ENCODE data around the gene WARS2.

WARS2 gene

GRCh38 chr1:119083479-119083878, 57.0 kb downstream of the WARS2 start:
- no peak for DNase-seq (ENCODE audit: low spot score)

- DNase-seq (ENCODE audit: low spot score), result no peak
Observed at GRCh38 chr1:119081700-119082099, 58.8 kb downstream of the WARS2 start.

DNA sequence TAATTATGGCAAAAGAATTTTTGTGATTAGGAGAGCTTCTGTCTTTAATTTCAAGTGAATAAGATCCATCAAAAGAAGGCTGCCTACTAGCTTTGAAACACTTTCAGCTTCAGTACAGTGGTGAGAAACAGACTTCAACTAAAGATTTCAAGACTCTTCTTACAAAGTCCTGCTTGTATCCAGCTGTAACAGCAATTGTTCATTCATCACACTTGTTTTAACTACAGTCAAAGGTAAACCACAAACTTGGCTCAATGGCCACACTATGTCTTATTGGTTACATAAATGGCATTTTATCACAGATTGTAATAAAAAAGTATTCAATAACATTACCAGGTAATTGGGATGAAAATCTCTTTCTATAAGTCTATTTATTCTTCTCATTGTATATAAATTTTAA, 59.2 kb downstream of the WARS2 start:
- no peak for DNase-seq (ENCODE audit: low spot score)

- DNase-seq (ENCODE audit: low spot score), result peak; percentile 33
Observed at GRCh38 chr1:119080586-119080985, 59.9 kb downstream of the WARS2 start.

- DNase-seq (ENCODE audit: low spot score), result no peak
Observed at GRCh38 chr1:119079881-119080280, 60.6 kb downstream of the WARS2 start.

DNA sequence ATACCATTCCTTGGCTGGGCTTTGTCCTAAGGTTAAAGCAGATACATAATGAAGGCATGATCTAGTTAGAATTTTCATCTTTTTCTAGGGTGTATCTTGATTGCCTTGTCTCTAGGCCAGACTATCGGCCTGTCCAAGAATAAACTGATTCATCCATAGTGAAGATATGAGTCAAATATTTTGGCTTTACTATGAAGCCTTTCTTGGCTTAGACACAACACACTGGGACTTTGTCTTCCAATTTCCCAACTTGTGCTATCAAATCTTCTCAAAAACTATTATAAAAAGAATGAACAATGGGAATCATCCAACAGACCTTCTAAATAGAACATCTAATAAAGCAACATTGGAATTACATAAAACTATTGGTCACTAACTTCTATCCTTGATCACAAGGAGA, 64.8 kb downstream of the WARS2 start:
- DNase-seq (ENCODE audit: low spot score), result no peak

DNA sequence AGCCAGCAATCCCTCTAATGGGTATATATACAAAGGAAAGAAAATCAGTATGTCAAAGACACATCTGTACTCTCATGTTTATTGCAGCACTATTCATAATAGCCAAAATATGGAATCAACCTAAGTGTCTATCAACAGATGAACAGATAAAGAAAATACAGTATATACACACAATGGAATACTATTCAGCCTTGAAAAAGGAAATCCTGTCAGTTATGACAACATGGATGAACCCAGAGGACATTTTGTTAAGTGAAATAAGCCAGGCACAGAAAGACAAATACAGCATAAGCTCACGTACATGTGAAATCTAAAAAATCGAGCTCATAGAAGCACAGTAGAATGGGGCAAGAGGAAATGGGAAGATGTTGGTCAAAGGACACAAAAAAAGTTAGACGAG, 69.1 kb downstream of the WARS2 start:
- no peak for DNase-seq (ENCODE audit: low spot score)

GRCh38 chr1:119069682-119070081, 70.8 kb downstream of the WARS2 start:
- DNase-seq (ENCODE audit: low spot score), result no peak

- DNase-seq (ENCODE audit: low spot score), result no peak
Observed at GRCh38 chr1:119068427-119068826, 72.0 kb downstream of the WARS2 start.

DNA sequence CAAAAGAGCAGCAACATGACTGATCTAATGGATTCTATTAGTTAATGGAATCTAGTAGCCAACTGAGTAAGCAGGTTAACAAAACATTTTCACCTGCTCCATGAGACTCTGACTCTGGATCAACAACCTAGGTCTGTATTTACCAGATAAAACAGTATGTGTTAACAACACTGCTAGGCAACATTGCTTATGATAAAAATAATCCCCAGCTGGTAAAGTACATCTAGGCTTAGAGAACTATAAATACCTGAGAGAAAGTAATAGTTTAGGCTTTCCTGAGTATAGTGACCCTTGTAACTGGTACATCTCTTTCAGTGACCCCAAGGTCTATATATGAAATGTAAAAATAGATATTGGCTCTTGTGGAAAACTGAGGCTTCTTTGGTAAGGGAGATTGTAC, 78.8 kb downstream of the WARS2 start:
- no peak for DNase-seq (ENCODE audit: low spot score)

DNA sequence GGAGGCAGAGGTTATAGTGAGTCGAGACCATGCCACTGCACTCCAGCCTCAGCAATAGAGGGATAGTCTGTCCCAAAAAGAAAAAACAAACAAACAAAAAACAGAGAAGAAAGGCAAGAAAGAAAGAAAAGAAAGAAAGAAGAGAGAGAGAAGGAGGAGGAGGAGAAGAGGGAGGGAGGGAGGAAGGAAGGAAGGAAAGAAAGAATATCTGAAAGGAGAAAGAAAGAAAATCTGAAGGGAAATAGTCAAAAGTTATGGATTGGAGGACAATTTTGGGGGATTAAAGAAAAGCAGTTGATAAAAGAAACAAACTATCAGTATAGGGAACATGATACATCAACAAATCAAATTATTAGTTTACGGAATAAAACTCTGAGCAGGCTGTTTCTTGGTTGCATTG, 84.9 kb downstream of the WARS2 start:
- no peak for DNase-seq (ENCODE audit: low spot score)

- no peak for DNase-seq (ENCODE audit: low spot score)
Observed at GRCh38 chr1:119053917-119054316, 86.5 kb downstream of the WARS2 start.

DNA sequence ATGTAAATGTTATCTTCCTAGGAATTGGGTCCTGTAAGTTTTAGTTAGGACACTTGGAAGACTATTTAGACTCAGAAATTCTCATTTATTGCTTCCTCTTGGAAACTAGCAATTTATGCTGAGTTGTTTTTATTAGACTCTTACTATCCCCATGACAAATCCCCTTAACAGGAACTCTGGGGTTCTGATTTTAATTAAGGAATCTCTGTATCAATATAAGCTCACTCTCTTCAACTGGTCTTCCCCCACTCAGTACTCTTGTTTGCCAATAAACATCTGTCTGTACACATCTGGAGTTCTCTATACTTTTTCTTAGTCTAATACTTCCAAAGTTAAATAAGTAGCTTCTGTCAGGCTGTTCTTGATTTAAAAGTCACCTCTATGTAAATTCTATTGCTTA, 88.2 kb downstream of the WARS2 start:
- DNase-seq (ENCODE audit: low spot score), result no peak

- DNase-seq (ENCODE audit: low spot score), result no peak
Observed at GRCh38 chr1:119048624-119049404, 91.6 kb downstream of the WARS2 start.

- no peak for DNase-seq (ENCODE audit: low spot score)
Observed at GRCh38 chr1:119046785-119047438, 93.5 kb downstream of the WARS2 start.

- no peak for DNase-seq (ENCODE audit: low spot score)
Observed at GRCh38 chr1:119046429-119046784, 94.0 kb downstream of the WARS2 start.

- DNase-seq (ENCODE audit: low spot score), result no peak
Observed at GRCh38 chr1:119045096-119045746, 95.2 kb downstream of the WARS2 start.

- no peak for DNase-seq (ENCODE audit: low spot score)
Observed at GRCh38 chr1:119040906-119041305, 99.5 kb downstream of the WARS2 start.

GRCh38 chr1:119040489-119040888, 100.0 kb downstream of the WARS2 start:
- no peak for DNase-seq (ENCODE audit: low spot score)

DNA sequence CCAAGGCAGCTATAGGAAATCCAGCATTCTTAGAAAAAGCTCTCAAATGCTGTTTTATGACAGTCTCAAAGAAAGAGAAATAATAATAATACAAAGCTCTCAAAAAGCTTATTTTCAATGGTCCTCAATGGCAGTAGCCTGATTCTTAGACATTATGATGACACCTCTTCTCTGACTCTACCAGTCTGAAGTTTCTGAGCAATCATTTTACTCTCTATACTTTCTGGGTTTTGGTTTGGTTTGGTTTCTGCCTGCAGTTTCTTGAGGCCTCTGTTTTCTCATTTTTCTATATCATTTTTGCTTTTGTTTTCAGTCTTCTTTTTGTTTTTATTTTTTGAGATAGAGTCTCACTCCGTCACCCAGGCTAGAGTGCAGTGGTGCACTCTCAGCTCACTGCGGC, 102.1 kb downstream of the WARS2 start:
- DNase-seq (ENCODE audit: low spot score), result no peak

GRCh38 chr1:119034359-119034758, 106.1 kb downstream of the WARS2 start:
- no peak for DNase-seq (ENCODE audit: low spot score)

- no peak for DNase-seq (ENCODE audit: low spot score)
Observed at GRCh38 chr1:119032986-119033385, 107.5 kb downstream of the WARS2 start.

DNA sequence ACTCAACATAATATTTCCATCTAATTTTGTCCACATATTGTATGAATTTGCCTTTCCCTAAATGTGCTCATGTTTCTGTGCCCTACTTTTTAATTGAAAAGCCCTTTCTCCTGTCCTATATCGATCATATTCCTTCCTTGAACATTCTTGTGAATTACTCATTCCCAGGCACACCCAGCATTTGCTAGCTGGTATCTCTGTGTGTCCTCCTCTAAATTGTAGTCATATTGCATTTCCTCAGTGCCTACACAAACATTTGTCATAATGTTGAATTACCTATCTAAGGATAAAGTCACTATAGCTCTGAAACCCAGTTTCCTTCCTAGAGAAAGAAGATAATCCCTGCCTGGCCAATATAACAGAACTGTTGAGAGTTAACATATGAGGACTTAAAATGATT, 112.7 kb downstream of the WARS2 start:
- no peak for DNase-seq (ENCODE audit: low spot score)

Measured in iPS-NIHi11 (cell line).